ENCODE data around the gene CUBN. TPM values are rescaled to one million over a fixed set of nuclear protein-coding genes. Genes with fewer than 3 reads are reported as not detected.
A peak's percentile ranks its signal among the peaks of the same experiment; 100 is the strongest.

Gene CUBN
- total RNA-seq, 1 experiment from 2014 or later: 1.3 TPM

DNA sequence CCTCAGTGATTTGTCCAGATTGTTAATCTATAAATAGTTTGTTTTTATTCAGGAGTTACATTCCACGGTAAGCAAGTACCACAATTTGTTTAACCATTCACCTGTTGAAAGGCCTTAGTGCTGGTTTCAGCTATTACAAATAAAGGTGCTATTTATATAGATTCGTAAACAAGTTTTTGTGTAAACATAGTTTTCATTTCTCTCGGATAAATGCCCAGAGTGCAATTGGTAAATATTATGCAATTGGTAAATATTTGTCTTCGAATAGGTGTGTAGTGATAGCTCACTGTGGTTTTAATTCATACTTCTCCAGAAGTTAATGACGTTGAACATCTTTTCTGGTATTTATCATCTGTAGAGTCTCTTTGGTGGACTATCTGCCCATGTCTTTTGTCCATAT lies 235.9 kb downstream of the CUBN start:
- H3K27ac ChIP-seq (ENCODE audit: low read length): peak overlapping the region; percentile 96
- no TSS peak for BruUV-seq (replicated peaks)
- TF ChIP-seq, protein P1, sequence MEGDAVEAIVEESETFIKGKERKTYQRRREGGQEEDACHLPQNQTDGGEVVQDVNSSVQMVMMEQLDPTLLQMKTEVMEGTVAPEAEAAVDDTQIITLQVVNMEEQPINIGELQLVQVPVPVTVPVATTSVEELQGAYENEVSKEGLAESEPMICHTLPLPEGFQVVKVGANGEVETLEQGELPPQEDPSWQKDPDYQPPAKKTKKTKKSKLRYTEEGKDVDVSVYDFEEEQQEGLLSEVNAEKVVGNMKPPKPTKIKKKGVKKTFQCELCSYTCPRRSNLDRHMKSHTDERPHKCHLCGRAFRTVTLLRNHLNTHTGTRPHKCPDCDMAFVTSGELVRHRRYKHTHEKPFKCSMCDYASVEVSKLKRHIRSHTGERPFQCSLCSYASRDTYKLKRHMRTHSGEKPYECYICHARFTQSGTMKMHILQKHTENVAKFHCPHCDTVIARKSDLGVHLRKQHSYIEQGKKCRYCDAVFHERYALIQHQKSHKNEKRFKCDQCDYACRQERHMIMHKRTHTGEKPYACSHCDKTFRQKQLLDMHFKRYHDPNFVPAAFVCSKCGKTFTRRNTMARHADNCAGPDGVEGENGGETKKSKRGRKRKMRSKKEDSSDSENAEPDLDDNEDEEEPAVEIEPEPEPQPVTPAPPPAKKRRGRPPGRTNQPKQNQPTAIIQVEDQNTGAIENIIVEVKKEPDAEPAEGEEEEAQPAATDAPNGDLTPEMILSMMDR (IDR thresholded peaks at IDR 0.05): no peak
- TF ChIP-seq SIN3A (IDR thresholded peaks at IDR 0.05; ENCODE audit: borderline replicate concordance, insufficient read depth, low read depth, low read length): no peak
- TF ChIP-seq, protein P2, sequence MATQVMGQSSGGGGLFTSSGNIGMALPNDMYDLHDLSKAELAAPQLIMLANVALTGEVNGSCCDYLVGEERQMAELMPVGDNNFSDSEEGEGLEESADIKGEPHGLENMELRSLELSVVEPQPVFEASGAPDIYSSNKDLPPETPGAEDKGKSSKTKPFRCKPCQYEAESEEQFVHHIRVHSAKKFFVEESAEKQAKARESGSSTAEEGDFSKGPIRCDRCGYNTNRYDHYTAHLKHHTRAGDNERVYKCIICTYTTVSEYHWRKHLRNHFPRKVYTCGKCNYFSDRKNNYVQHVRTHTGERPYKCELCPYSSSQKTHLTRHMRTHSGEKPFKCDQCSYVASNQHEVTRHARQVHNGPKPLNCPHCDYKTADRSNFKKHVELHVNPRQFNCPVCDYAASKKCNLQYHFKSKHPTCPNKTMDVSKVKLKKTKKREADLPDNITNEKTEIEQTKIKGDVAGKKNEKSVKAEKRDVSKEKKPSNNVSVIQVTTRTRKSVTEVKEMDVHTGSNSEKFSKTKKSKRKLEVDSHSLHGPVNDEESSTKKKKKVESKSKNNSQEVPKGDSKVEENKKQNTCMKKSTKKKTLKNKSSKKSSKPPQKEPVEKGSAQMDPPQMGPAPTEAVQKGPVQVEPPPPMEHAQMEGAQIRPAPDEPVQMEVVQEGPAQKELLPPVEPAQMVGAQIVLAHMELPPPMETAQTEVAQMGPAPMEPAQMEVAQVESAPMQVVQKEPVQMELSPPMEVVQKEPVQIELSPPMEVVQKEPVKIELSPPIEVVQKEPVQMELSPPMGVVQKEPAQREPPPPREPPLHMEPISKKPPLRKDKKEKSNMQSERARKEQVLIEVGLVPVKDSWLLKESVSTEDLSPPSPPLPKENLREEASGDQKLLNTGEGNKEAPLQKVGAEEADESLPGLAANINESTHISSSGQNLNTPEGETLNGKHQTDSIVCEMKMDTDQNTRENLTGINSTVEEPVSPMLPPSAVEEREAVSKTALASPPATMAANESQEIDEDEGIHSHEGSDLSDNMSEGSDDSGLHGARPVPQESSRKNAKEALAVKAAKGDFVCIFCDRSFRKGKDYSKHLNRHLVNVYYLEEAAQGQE (IDR thresholded peaks at IDR 0.05; ENCODE audit: insufficient read depth in 1 of 2, low read depth in 2 of 2, low read length in 1 of 2): no peak; a peak in 1 of 4 replicates
- TF ChIP-seq POLR2AphosphoS5 (IDR thresholded peaks at IDR 0.05; ENCODE audit: low read depth, low read length): peak; percentile 83
- TF ChIP-seq TCF7L2 (IDR thresholded peaks at IDR 0.05; ENCODE audit: low read depth, low read length): peak; percentile 91
- intact Hi-C loops (cut with micrococcal nuclease; ENCODE audit: unreplicated experiment): loop anchor here (5.0 kb wide), 4 partner anchors 51 to 219 kb away; no protein-coding TSS in a partner anchor
- peaks cover 17% of the 10 kb centered on the region; the same call in 1 of the 2 replicates for H3K9me3 ChIP-seq (ENCODE audit: control insufficient read depth, insufficient read depth, low read depth, low read length)
- H3K4me1 ChIP-seq (ENCODE audit: control insufficient read depth, insufficient read depth, low read length): peaks cover 37% of the 10 kb centered on the region
- CTCF ChIA-PET: interaction anchor here (0.6 kb wide), 1 partner anchor 29 kb away, joined by 3 read pairs; no protein-coding TSS in a partner anchor
- POLR2A ChIA-PET: interaction anchor here (0.6 kb wide), 1 partner anchor 219 kb away, joined by 3 read pairs; no protein-coding TSS in a partner anchor
- H3K27me3 ChIP-seq (ENCODE audit: control insufficient read depth, insufficient read depth, low read length): no peaks in the 10 kb centered on the region
- in situ Hi-C loops (cut with HindIII; ENCODE audit: low pct_unique_long_range_greater_than_20kb, low sequenced_read_pairs): no loop called here
- ATAC-seq (peak; percentile 18; the same call in 1 of the 2 replicates), DNase-seq (ENCODE audit: low read depth, low spot score) (peak; percentile 56)
- no peaks in the 10 kb centered on the region; the same call in 1 of the 2 replicates for H3K36me3 ChIP-seq (ENCODE audit: control insufficient read depth, insufficient read depth, low read length)
- no peak overlapping the region for H3K4me3 ChIP-seq (ENCODE audit: low read depth in 2 of 2, low read length in 2 of 2)

DNA sequence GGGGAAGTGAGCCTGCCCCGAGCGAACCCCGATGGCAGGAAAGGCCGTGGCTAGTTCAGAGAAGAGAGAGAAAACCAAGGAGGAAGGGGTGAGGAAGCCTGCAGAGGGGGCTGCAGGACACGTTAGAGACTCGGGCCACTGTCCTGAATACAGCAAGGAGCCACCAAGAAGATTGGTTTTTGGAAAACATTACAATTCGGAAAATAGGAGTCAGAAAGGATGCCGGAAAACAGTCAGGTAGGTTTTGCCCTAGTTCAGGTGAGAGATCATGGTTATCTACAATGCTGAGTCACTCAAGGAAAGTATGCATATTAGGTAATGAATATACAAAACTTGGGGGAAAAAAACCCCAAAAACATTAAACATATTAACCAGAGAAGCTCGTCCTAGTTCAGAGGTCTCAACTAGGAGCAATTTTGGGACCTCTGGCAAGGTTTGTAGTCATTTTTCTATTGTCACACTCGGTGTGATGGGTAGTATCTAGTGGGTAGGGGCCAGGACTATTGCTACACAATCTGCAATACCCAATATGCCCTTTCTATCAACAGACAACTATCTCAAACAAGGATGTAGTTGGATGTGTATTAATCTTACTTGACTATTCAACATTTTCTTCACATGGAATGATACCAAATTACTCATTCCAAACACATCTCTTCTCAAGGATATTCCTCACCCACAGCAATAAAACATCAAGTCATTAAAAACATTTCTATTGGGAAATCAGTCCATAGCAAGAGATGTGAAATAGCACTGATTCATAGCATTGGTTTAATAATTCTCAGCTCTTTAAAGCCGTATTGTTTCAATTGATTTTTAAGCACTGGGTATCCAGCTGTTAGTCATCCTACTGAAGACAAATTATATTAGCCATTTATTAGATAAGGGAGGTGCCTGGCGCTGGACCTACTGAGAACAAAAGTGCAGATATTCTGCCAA lies 238.0 kb downstream of the CUBN start:
- H3K27ac ChIP-seq (ENCODE audit: low read length): peak overlapping the region; percentile 96
- TF ChIP-seq POLR2AphosphoS5 (IDR thresholded peaks at IDR 0.05; ENCODE audit: low read depth, low read length): peak; percentile 99
- TF ChIP-seq TCF7L2 (IDR thresholded peaks at IDR 0.05; ENCODE audit: low read depth, low read length): peak; percentile 81
- TF ChIP-seq, protein P1 (IDR thresholded peaks at IDR 0.05): peak; percentile 76
- TF ChIP-seq, protein P2 (IDR thresholded peaks at IDR 0.05; ENCODE audit: insufficient read depth in 1 of 2, low read depth in 2 of 2, low read length in 1 of 2): no peak
- peak; percentile 52; the same call in 1 of the 2 replicates for TF ChIP-seq SIN3A (IDR thresholded peaks at IDR 0.05; ENCODE audit: borderline replicate concordance, insufficient read depth, low read depth, low read length)
- intact Hi-C loops (cut with micrococcal nuclease; ENCODE audit: unreplicated experiment): loop anchor here (2.0 to 5.0 kb wide), 5 partner anchors 49 to 339 kb away; no protein-coding TSS in a partner anchor
- ChIA-PET CTCF (interaction anchor here (0.7 kb wide), 1 partner anchor 311 kb away, joined by 3 read pairs; no protein-coding TSS in a partner anchor), POLR2A (interaction anchor here (0.5 to 1.7 kb wide), 7 partner anchors 77 to 309 kb away, joined by 3 to 6 read pairs (median 4); no protein-coding TSS in a partner anchor)
- in situ Hi-C loops (cut with HindIII; ENCODE audit: low pct_unique_long_range_greater_than_20kb, low sequenced_read_pairs): no loop called here
- peaks cover 13% of the 10 kb centered on the region; the same call in 1 of the 2 replicates for H3K9me3 ChIP-seq (ENCODE audit: control insufficient read depth, insufficient read depth, low read depth, low read length)
- peak overlapping the region in 1 of 2 experiments; percentile 18; a peak in 2 of 4 replicates for H3K4me3 ChIP-seq (ENCODE audit: low read depth in 2 of 2, low read length in 2 of 2)
- ATAC-seq: peak; percentile 85
- H3K27me3 ChIP-seq (ENCODE audit: control insufficient read depth, insufficient read depth, low read length): no peaks in the 10 kb centered on the region
- DNase-seq (ENCODE audit: low read depth, low spot score): peak; percentile 77
- H3K4me1 ChIP-seq (ENCODE audit: control insufficient read depth, insufficient read depth, low read length): peaks cover 37% of the 10 kb centered on the region
- BruUV-seq (replicated peaks): TSS peak; percentile 100
- H3K36me3 ChIP-seq (ENCODE audit: control insufficient read depth, insufficient read depth, low read length): no peaks in the 10 kb centered on the region; the same call in 1 of the 2 replicates

Measured in Panc1 (cell line).